ENCODE measurements around the gene PROSER2. TPM values are rescaled to one million over a fixed set of nuclear protein-coding genes. Genes with fewer than 3 reads are reported as not detected.

Gene PROSER2
- total and polyA plus RNA-seq, 2 of the 13 experiments (the other 11 are each of a cell fraction or from before 2014, with no cell fraction given) = 6.9 to 7.7 TPM

GRCh38 chr10:11907914-11908313 is 84.8 kb downstream of the PROSER2 start:
- CTCF ChIA-PET (ENCODE audit: low intra/inter-chr PET ratio, low total read pairs) = no interaction called here
- 68% methylated on average over 10 of the region's 18 CpGs for WGBS (ENCODE audit: low lambda C conversion rate)
- no peak for TF ChIP-seq THRA (CRISPR knock-in tag; IDR thresholded peaks at IDR 0.05; ENCODE audit: borderline replicate concordance)
- TF ChIP-seq, protein P1, sequence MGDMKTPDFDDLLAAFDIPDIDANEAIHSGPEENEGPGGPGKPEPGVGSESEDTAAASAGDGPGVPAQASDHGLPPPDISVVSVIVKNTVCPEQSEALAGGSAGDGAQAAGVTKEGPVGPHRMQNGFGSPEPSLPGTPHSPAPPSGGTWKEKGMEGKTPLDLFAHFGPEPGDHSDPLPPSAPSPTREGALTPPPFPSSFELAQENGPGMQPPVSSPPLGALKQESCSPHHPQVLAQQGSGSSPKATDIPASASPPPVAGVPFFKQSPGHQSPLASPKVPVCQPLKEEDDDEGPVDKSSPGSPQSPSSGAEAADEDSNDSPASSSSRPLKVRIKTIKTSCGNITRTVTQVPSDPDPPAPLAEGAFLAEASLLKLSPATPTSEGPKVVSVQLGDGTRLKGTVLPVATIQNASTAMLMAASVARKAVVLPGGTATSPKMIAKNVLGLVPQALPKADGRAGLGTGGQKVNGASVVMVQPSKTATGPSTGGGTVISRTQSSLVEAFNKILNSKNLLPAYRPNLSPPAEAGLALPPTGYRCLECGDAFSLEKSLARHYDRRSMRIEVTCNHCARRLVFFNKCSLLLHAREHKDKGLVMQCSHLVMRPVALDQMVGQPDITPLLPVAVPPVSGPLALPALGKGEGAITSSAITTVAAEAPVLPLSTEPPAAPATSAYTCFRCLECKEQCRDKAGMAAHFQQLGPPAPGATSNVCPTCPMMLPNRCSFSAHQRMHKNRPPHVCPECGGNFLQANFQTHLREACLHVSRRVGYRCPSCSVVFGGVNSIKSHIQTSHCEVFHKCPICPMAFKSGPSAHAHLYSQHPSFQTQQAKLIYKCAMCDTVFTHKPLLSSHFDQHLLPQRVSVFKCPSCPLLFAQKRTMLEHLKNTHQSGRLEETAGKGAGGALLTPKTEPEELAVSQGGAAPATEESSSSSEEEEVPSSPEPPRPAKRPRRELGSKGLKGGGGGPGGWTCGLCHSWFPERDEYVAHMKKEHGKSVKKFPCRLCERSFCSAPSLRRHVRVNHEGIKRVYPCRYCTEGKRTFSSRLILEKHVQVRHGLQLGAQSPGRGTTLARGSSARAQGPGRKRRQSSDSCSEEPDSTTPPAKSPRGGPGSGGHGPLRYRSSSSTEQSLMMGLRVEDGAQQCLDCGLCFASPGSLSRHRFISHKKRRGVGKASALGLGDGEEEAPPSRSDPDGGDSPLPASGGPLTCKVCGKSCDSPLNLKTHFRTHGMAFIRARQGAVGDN (CRISPR knock-in tag; IDR thresholded peaks at IDR 0.05) = peak; percentile 26; the same call in 1 of the 2 replicates
- no peak for TF ChIP-seq ZBTB43 (CRISPR knock-in tag; conservative IDR thresholded peaks at IDR 0.05)
- no peak for TF ChIP-seq EZH2 (conservative IDR thresholded peaks at IDR 0.05; ENCODE audit: low read depth, low read length)
- TF ChIP-seq MXI1 (IDR thresholded peaks at IDR 0.05; ENCODE audit: borderline replicate concordance, low read depth, low read length) = no peak
- no peak for TF ChIP-seq CREB1 (IDR thresholded peaks at IDR 0.05)
- TF ChIP-seq CREB1 (CRISPR knock-in tag; IDR thresholded peaks at IDR 0.05) = no peak
- TF ChIP-seq ZNF256 (CRISPR knock-in tag; conservative IDR thresholded peaks at IDR 0.05) = no peak
- TF ChIP-seq ZIK1 (CRISPR knock-in tag; IDR thresholded peaks at IDR 0.05; ENCODE audit: borderline replicate concordance, low read depth) = no peak
- ATAC-seq (no peak; the same call in 2 of the 3 replicates), FAIRE-seq (no peak), DNase-seq (ENCODE audit: low spot score) (no peak)
- no peaks in the 10 kb centered on the region for H4K20me1 ChIP-seq (ENCODE audit: insufficient read depth, low read length)
- intact Hi-C loops (cut with micrococcal nuclease; ENCODE audit: unreplicated experiment) (no loop called here), in situ Hi-C loops (cut with HindIII; ENCODE audit: extremely low pct_ligation_motif_present, low pct_unique_long_range_greater_than_20kb) (no loop called here)
- H3K4me3 ChIP-seq (replicated peaks in 1 of 3; ENCODE audit: insufficient read depth in 1 of 3, low read depth in 2 of 3, low read length in 3 of 3) = no peak overlapping the region
- H3K27ac ChIP-seq (ENCODE audit: extremely low read length, insufficient read depth, low read length) = no peak overlapping the region
- H3K4me2 ChIP-seq (ENCODE audit: low read depth, low read length) = peak overlapping the region; percentile 18; the same call in 1 of the 2 replicates
- no peaks in the 10 kb centered on the region for H3K9me3 ChIP-seq (ENCODE audit: low read length)
- peaks cover 39% of the 10 kb centered on the region for H3K4me1 ChIP-seq (ENCODE audit: insufficient read depth, low read length)
- BruUV-seq (replicated peaks) = no TSS peak
- H2AFZ ChIP-seq (ENCODE audit: low read length) = no peak overlapping the region
- no peaks in the 10 kb centered on the region; a peak in 1 of 5 replicates for H3K27me3 ChIP-seq (ENCODE audit: control insufficient read depth in 1 of 2, insufficient read depth in 2 of 2, low read length in 2 of 2)
- POLR2A ChIA-PET = no interaction called here
- H3K36me3 ChIP-seq (replicated peaks in 1 of 2; ENCODE audit: control insufficient read depth in 1 of 2, insufficient read depth in 2 of 2, low read length in 2 of 2) = no peaks in the 10 kb centered on the region
- no peak overlapping the region for H3K9ac ChIP-seq (ENCODE audit: insufficient read depth, low read depth, low read length)
- no peaks in the 10 kb centered on the region for H3K79me2 ChIP-seq (ENCODE audit: insufficient read depth, low read length)

Measured in HepG2 (cell line).